Osteocyte (in vitro differentiated cells): ENCODE results near the gene MPPED1. TPM values are rescaled to one million over a fixed set of nuclear protein-coding genes. Genes with fewer than 3 reads are reported as not detected.

Experiments used
- DNase-seq: peaks from one replicate; pipeline ENCODE4 v3.0.0; 2021; ENCODE audit warnings: mixed read lengths; ENCODE audit not compliant: unreplicated experiment; ENCODE audit errors: extremely low spot score
- H3K27ac Mint-ChIP-seq: one replicate; pipeline ENCODE4 v1.8.0; 2021; ENCODE audit warnings: mild to moderate bottlenecking, mixed read lengths; ENCODE audit not compliant: unreplicated experiment
- H3K27me3 Mint-ChIP-seq: one replicate; pipeline ENCODE4 v1.8.0; 2021; ENCODE audit warnings: mixed read lengths; ENCODE audit not compliant: unreplicated experiment
- H3K36me3 Mint-ChIP-seq: one replicate; pipeline ENCODE4 v1.8.0; 2021; ENCODE audit warnings: mixed read lengths; ENCODE audit not compliant: unreplicated experiment
- H3K4me1 Mint-ChIP-seq: one replicate; pipeline ENCODE4 v1.8.0; 2021; ENCODE audit warnings: mixed read lengths; ENCODE audit not compliant: unreplicated experiment
- H3K4me3 Mint-ChIP-seq: one replicate; pipeline ENCODE4 v1.8.0; 2021; ENCODE audit warnings: mild to moderate bottlenecking, moderate library complexity, mixed read lengths; ENCODE audit not compliant: unreplicated experiment
- H3K9me3 Mint-ChIP-seq: one replicate; pipeline ENCODE4 v1.8.0; 2021; ENCODE audit warnings: mixed read lengths; ENCODE audit not compliant: unreplicated experiment
- CTCF ChIP-seq: fragments of 200-600 bp; sonication (generic); IDR thresholded peaks from 2 replicates; pipeline ENCODE4 v1.5.0; 2021; ENCODE audit warnings: antibody characterized with exemption, mild to moderate bottlenecking, moderate library complexity
- total RNA-seq: library from RNA; stranded (reverse); gene quantifications from 2 replicates; pipeline ENCODE4 v1.2.1, GENCODE V29; 2021

MPPED1 gene
- total RNA-seq, 1 donor from 2014 or later, result not detected

- H3K4me1 Mint-ChIP-seq, result no peaks in the 10 kb centered on the region
- H3K27me3 Mint-ChIP-seq, result no peaks in the 10 kb centered on the region
- H3K9me3 Mint-ChIP-seq, result no peaks in the 10 kb centered on the region
- DNase-seq, result no peak
- no peak overlapping the region for H3K27ac Mint-ChIP-seq
- no peaks in the 10 kb centered on the region for H3K36me3 Mint-ChIP-seq
- no peak overlapping the region for H3K4me3 Mint-ChIP-seq
- no peak for TF ChIP-seq CTCF
Observed at GRCh38 chr22:43516386-43516785, 104.6 kb downstream of the MPPED1 start.

GRCh38 chr22:43516996-43517635, 105.3 kb downstream of the MPPED1 start:
- no peak for DNase-seq
- Mint-ChIP-seq H3K27me3 (no peaks in the 10 kb centered on the region), H3K36me3 (no peaks in the 10 kb centered on the region), H3K4me1 (no peaks in the 10 kb centered on the region), H3K4me3 (no peak overlapping the region), H3K9me3 (no peaks in the 10 kb centered on the region), H3K27ac (no peak overlapping the region)
- TF ChIP-seq CTCF, result no peak

GRCh38 chr22:43520632-43521039, 108.8 kb downstream of the MPPED1 start:
- H3K4me1 Mint-ChIP-seq, result no peaks in the 10 kb centered on the region
- TF ChIP-seq CTCF, result no peak
- no peaks in the 10 kb centered on the region for H3K9me3 Mint-ChIP-seq
- no peak overlapping the region for H3K4me3 Mint-ChIP-seq
- no peak overlapping the region for H3K27ac Mint-ChIP-seq
- H3K27me3 Mint-ChIP-seq, result no peaks in the 10 kb centered on the region
- no peak for DNase-seq
- H3K36me3 Mint-ChIP-seq, result no peaks in the 10 kb centered on the region

- peaks cover 3% of the 10 kb centered on the region for H3K27me3 Mint-ChIP-seq
- H3K27ac Mint-ChIP-seq, result no peak overlapping the region
- no peaks in the 10 kb centered on the region for H3K4me1 Mint-ChIP-seq
- no peak overlapping the region for H3K4me3 Mint-ChIP-seq
- no peaks in the 10 kb centered on the region for H3K36me3 Mint-ChIP-seq
- no peaks in the 10 kb centered on the region for H3K9me3 Mint-ChIP-seq
- DNase-seq, result no peak
- TF ChIP-seq CTCF, result no peak
Observed at GRCh38 chr22:43521716-43522115, 109.9 kb downstream of the MPPED1 start.

GRCh38 chr22:43526117-43526655, 114.4 kb downstream of the MPPED1 start:
- H3K4me1 Mint-ChIP-seq, result no peaks in the 10 kb centered on the region
- H3K27me3 Mint-ChIP-seq, result peaks cover 3% of the 10 kb centered on the region
- H3K27ac Mint-ChIP-seq, result no peak overlapping the region
- DNase-seq, result no peak
- no peak for TF ChIP-seq CTCF
- H3K36me3 Mint-ChIP-seq, result no peaks in the 10 kb centered on the region
- H3K9me3 Mint-ChIP-seq, result no peaks in the 10 kb centered on the region
- no peak overlapping the region for H3K4me3 Mint-ChIP-seq
